DND-41 (cell line): ENCODE measurements around the gene CACHD1.

Experiments
- ATAC-seq: fragments of 200-7000 bp; cut with Tn5 transposase; 3 replicates; pipeline ENCODE4 v1.9.1; 2021; ENCODE audit warnings: low read depth; ENCODE audit not compliant: insufficient read depth
- DNase-seq: peaks from one replicate; pipeline ENCODE4 v3.0.0-alpha.2; 2020
- H2AFZ ChIP-seq: 2 replicates; pipeline ENCODE4 v1.6.0; 2012; ENCODE audit warnings: low read depth, low read length
- H3K27ac ChIP-seq: 2 replicates; pipeline ENCODE4 v1.5.1; 2012; ENCODE audit warnings: low read length, inconsistent platforms
- H3K27me3 ChIP-seq: fragments of 200-600 bp; sonication (generic); 2 replicates; pipeline ENCODE4 v1.6.0; 2012; ENCODE audit warnings: low read length, mild to moderate bottlenecking, inconsistent platforms; ENCODE audit not compliant: insufficient read depth, poor library complexity
- H3K36me3 ChIP-seq: 2 replicates; pipeline ENCODE4 v1.5.1; 2012; ENCODE audit warnings: low read length, inconsistent platforms; ENCODE audit not compliant: insufficient read depth
- H3K4me1 ChIP-seq: 2 replicates; pipeline ENCODE4 v1.5.1; 2012; ENCODE audit warnings: mild to moderate bottlenecking, low read length; ENCODE audit not compliant: insufficient read depth
- H3K4me2 ChIP-seq: 2 replicates; pipeline ENCODE4 v1.6.0; 2012; ENCODE audit warnings: mild to moderate bottlenecking, moderate library complexity, low read length, inconsistent platforms; ENCODE audit not compliant: insufficient read depth
- H3K4me3 ChIP-seq, 2 experiments: fragments of 200-600 bp in 1 of 2; shearing (Covaris generic) in 1 of 2; 2 replicates each; pipeline ENCODE4 v1.5.1; 2012 to 2016; ENCODE audit warnings: inconsistent platforms in 2 of 2, low read length in 2 of 2, mild to moderate bottlenecking in 2 of 2, low read depth in 1 of 2, moderate library complexity in 1 of 2
- H3K79me2 ChIP-seq: 2 replicates; pipeline ENCODE4 v1.6.0; 2012; ENCODE audit warnings: low read length, inconsistent platforms; ENCODE audit not compliant: insufficient read depth
- H3K9ac ChIP-seq: 2 replicates; pipeline ENCODE4 v1.6.0; 2012; ENCODE audit warnings: low read depth, mild to moderate bottlenecking, inconsistent platforms, low read length, moderate library complexity
- H3K9me3 ChIP-seq: 2 replicates; pipeline ENCODE4 v1.5.1; 2012; ENCODE audit warnings: low read length, moderate library complexity, mild to moderate bottlenecking, inconsistent platforms; ENCODE audit not compliant: insufficient read depth, severe bottlenecking
- H4K20me1 ChIP-seq: 2 replicates; pipeline ENCODE4 v1.6.0; 2012; ENCODE audit warnings: low read length; ENCODE audit not compliant: insufficient read depth
- CTCF ChIP-seq: IDR thresholded peaks from 2 replicates; pipeline ENCODE4 v1.5.1; 2012; ENCODE audit warnings: borderline replicate concordance, low read length, moderate library complexity, mild to moderate bottlenecking; ENCODE audit not compliant: poor library complexity, severe bottlenecking; ENCODE audit errors: extremely low read depth
- EZH2 ChIP-seq: IDR thresholded peaks from 3 replicates; pipeline ENCODE4 v1.6.1; 2012; ENCODE audit warnings: borderline replicate concordance, low read depth, mild to moderate bottlenecking, moderate library complexity, low read length, inconsistent platforms; ENCODE audit not compliant: severe bottlenecking

CACHD1 gene

GRCh38 chr1:64570267-64570855 lies 100.4 kb downstream of the CACHD1 start:
- no peaks in the 10 kb centered on the region for H3K9me3 ChIP-seq
- TF ChIP-seq EZH2 (no peak), CTCF (no peak)
- no peak for ATAC-seq
- H3K27ac ChIP-seq = no peak overlapping the region
- H3K9ac ChIP-seq = no peak overlapping the region
- no peak overlapping the region for H2AFZ ChIP-seq
- no peak overlapping the region for H3K4me3 ChIP-seq
- H3K79me2 ChIP-seq = no peaks in the 10 kb centered on the region
- DNase-seq = no peak
- no peaks in the 10 kb centered on the region for H3K4me1 ChIP-seq
- no peaks in the 10 kb centered on the region for H3K27me3 ChIP-seq
- no peaks in the 10 kb centered on the region for H4K20me1 ChIP-seq
- no peaks in the 10 kb centered on the region for H3K36me3 ChIP-seq
- no peak overlapping the region for H3K4me2 ChIP-seq

GRCh38 chr1:64572222-64572900 lies 102.4 kb downstream of the CACHD1 start:
- Histone ChIP-seq H3K4me3 (no peak overlapping the region), H3K4me2 (no peak overlapping the region), H3K36me3 (no peaks in the 10 kb centered on the region), H2AFZ (no peak overlapping the region), H3K4me1 (no peaks in the 10 kb centered on the region), H3K9me3 (no peaks in the 10 kb centered on the region), H3K27ac (no peak overlapping the region), H3K9ac (no peak overlapping the region), H3K79me2 (no peaks in the 10 kb centered on the region), H4K20me1 (no peaks in the 10 kb centered on the region), H3K27me3 (no peaks in the 10 kb centered on the region)
- ATAC-seq (no peak), DNase-seq (no peak)
- TF ChIP-seq CTCF (no peak), EZH2 (no peak)

GRCh38 chr1:64574301-64574700 lies 104.4 kb downstream of the CACHD1 start:
- H3K4me1 ChIP-seq = no peaks in the 10 kb centered on the region
- DNase-seq = no peak
- ATAC-seq = no peak
- H3K27me3 ChIP-seq = no peaks in the 10 kb centered on the region
- no peaks in the 10 kb centered on the region for H3K79me2 ChIP-seq
- TF ChIP-seq EZH2 (no peak), CTCF (no peak)
- no peaks in the 10 kb centered on the region for H3K9me3 ChIP-seq
- H2AFZ ChIP-seq = no peak overlapping the region
- no peak overlapping the region for H3K27ac ChIP-seq
- no peaks in the 10 kb centered on the region for H3K36me3 ChIP-seq
- no peak overlapping the region for H3K4me3 ChIP-seq
- H3K4me2 ChIP-seq = no peak overlapping the region
- no peaks in the 10 kb centered on the region for H4K20me1 ChIP-seq
- H3K9ac ChIP-seq = no peak overlapping the region
